WTC11 (cell line): ENCODE data around the gene ALDH3A2. TPM values are rescaled to one million over a fixed set of nuclear protein-coding genes. Genes with fewer than 3 reads are reported as not detected.

Experiments
- ATAC-seq: fragments of 200-7000 bp; cut with Tn5 transposase; 2 replicates; pipeline ENCODE4 v1.10.0; 2021; ENCODE audit warnings: mild to moderate bottlenecking, moderate library complexity
- CTCF ChIA-PET: fragments of 300-600 bp; sonication (Branson Sonifier 250); formaldehyde crosslinking; loops from one replicate; lab custom pipeline; 2021; ENCODE audit warnings: antibody characterized with exemption; lab: Charles Lee
- POLR2A ChIA-PET: fragments of 350-600 bp; sonication (Branson Sonifier 250); formaldehyde crosslinking; loops from one replicate; lab custom pipeline; 2021; ENCODE audit warnings: antibody characterized with exemption; lab: Charles Lee
- DNase-seq: peaks from one replicate; pipeline ENCODE4 v3.0.0; 2021; ENCODE audit warnings: low spot score
- H3K27ac Mint-ChIP-seq: 2 replicates; pipeline ENCODE4 v1.8.0; 2021; ENCODE audit warnings: mixed read lengths
- H3K27me3 Mint-ChIP-seq: 2 replicates; pipeline ENCODE4 v1.8.0; 2021; ENCODE audit warnings: low read depth, mild to moderate bottlenecking, moderate library complexity, mixed read lengths
- H3K36me3 Mint-ChIP-seq: 2 replicates; pipeline ENCODE4 v1.8.0; 2021; ENCODE audit warnings: mixed read lengths
- H3K4me1 Mint-ChIP-seq: 2 replicates; pipeline ENCODE4 v1.8.0; 2022; ENCODE audit warnings: mixed read lengths
- H3K4me3 Mint-ChIP-seq: 2 replicates; pipeline ENCODE4 v1.8.0; 2021; ENCODE audit warnings: mild to moderate bottlenecking, moderate library complexity, mixed read lengths
- H3K9me3 Mint-ChIP-seq: 2 replicates; pipeline ENCODE4 v1.8.0; 2021; ENCODE audit warnings: mixed read lengths
- CBFB ChIP-seq: sonication (generic); formaldehyde crosslinking; IDR thresholded peaks from 2 replicates; pipeline ENCODE4 v1.8.1; 2022; ENCODE audit warnings: mild to moderate bottlenecking, low read depth, missing genetic modification reagents
- CREM ChIP-seq: sonication (generic); formaldehyde crosslinking; IDR thresholded peaks from 2 replicates; pipeline ENCODE4 v1.8.1; 2022; ENCODE audit warnings: mild to moderate bottlenecking, missing genetic modification reagents, moderate library complexity
- FOXJ3 ChIP-seq: sonication (generic); formaldehyde crosslinking; IDR thresholded peaks from 2 replicates; pipeline ENCODE4 v1.9.0; 2021; ENCODE audit warnings: missing genetic modification reagents, mild to moderate bottlenecking, borderline replicate concordance
- FOXP1 ChIP-seq: sonication (generic); formaldehyde crosslinking; IDR thresholded peaks from 2 replicates; pipeline ENCODE4 v1.8.0; 2022; ENCODE audit warnings: missing genetic modification reagents, mild to moderate bottlenecking, moderate library complexity, borderline replicate concordance
- MYBL2 ChIP-seq: sonication (generic); formaldehyde crosslinking; IDR thresholded peaks from 2 replicates; pipeline ENCODE4 v1.8.1; 2023; ENCODE audit warnings: mild to moderate bottlenecking, moderate library complexity, missing genetic modification reagents
- RORB ChIP-seq: fragments of 250-450 bp; sonication (Bioruptor Pico); IDR thresholded peaks from 2 replicates; pipeline ENCODE4 v1.9.0; 2021; ENCODE audit warnings: mild to moderate bottlenecking
- SMAD3 ChIP-seq: sonication (generic); formaldehyde crosslinking; IDR thresholded peaks from 2 replicates; pipeline ENCODE4 v1.8.0; 2022; ENCODE audit warnings: missing genetic modification reagents, mild to moderate bottlenecking, borderline replicate concordance
- TEAD4 ChIP-seq: sonication (generic); formaldehyde crosslinking; IDR thresholded peaks from 2 replicates; pipeline ENCODE4 v1.8.0; 2022; ENCODE audit warnings: mild to moderate bottlenecking, missing genetic modification reagents
- ZNF232 ChIP-seq: sonication (generic); formaldehyde crosslinking; IDR thresholded peaks from 2 replicates; pipeline ENCODE4 v1.8.0; 2022; ENCODE audit warnings: mild to moderate bottlenecking, missing genetic modification reagents
- ZNF317 ChIP-seq: sonication (generic); formaldehyde crosslinking; IDR thresholded peaks from 2 replicates; pipeline ENCODE4 v1.8.1; 2023; ENCODE audit warnings: low read depth, mild to moderate bottlenecking, moderate library complexity, missing genetic modification reagents, borderline replicate concordance
- total RNA-seq: library from RNA; stranded (reverse); gene quantifications from 3 replicates; pipeline ENCODE4 v1.2.3, GENCODE V29; 2021
- TF ChIP-seq, protein P1 (sequence below): sonication (generic); formaldehyde crosslinking; IDR thresholded peaks from 2 replicates; pipeline ENCODE4 v1.8.0; 2022; ENCODE audit warnings: mild to moderate bottlenecking, missing genetic modification reagents
- TF ChIP-seq, protein P2 (sequence below): sonication (generic); formaldehyde crosslinking; IDR thresholded peaks from 2 replicates; pipeline ENCODE4 v1.8.1; 2023; ENCODE audit warnings: mild to moderate bottlenecking, missing genetic modification reagents, moderate library complexity
- TF ChIP-seq, protein P3 (sequence below): sonication (generic); formaldehyde crosslinking; IDR thresholded peaks from 2 replicates; pipeline ENCODE4 v1.8.0; 2022; ENCODE audit warnings: mild to moderate bottlenecking, missing genetic modification reagents
- TF ChIP-seq, protein P4 (sequence below): sonication (generic); formaldehyde crosslinking; IDR thresholded peaks from 2 replicates; pipeline ENCODE4 v1.8.0; 2023; ENCODE audit warnings: missing genetic modification reagents
- TF ChIP-seq, protein P5 (sequence below): sonication (generic); formaldehyde crosslinking; IDR thresholded peaks from 2 replicates; pipeline ENCODE4 v1.8.1; 2023; ENCODE audit warnings: mild to moderate bottlenecking, missing genetic modification reagents, borderline replicate concordance
- TF ChIP-seq, protein P6 (sequence below): sonication (generic); formaldehyde crosslinking; conservative IDR thresholded peaks from 2 replicates; pipeline ENCODE4 v1.8.1; 2023; ENCODE audit warnings: mild to moderate bottlenecking, low read depth, missing genetic modification reagents, moderate library complexity
- TF ChIP-seq, protein P7 (sequence below): sonication (generic); formaldehyde crosslinking; IDR thresholded peaks from 2 replicates; pipeline ENCODE4 v1.8.1; 2023; ENCODE audit warnings: mild to moderate bottlenecking, missing genetic modification reagents
- TF ChIP-seq, protein P8 (sequence below): fragments of 250-450 bp; sonication (Bioruptor Pico); IDR thresholded peaks from 2 replicates; pipeline ENCODE4 v1.8.0; 2021; ENCODE audit warnings: mild to moderate bottlenecking

ALDH3A2 gene
- total RNA-seq, 1 experiment from 2014 or later = 68.5 TPM

DNA sequence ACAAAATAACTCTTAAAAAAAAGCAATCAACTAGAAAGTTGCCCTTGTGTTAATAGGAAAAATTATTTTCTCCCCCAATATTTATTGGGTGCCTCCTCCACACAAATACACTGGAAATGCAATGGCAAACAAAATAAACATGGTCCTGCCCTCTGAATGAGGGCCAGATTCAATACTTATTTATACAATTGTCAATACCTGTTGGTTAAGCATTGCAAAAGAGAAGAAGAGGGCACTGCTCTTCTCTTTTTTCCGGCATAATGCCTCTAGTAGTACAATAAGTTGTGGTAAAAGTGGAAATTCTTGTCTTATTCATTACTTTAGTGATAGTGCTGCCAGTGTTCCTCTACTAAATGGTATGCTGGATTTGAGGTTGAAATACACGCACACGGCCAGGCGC, 22.5 kb upstream of the ALDH3A2 start (continued):
- TF ChIP-seq, protein P1, sequence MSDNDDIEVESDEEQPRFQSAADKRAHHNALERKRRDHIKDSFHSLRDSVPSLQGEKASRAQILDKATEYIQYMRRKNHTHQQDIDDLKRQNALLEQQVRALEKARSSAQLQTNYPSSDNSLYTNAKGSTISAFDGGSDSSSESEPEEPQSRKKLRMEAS (CRISPR knock-in tag) = no peak
- TF ChIP-seq, protein P2, sequence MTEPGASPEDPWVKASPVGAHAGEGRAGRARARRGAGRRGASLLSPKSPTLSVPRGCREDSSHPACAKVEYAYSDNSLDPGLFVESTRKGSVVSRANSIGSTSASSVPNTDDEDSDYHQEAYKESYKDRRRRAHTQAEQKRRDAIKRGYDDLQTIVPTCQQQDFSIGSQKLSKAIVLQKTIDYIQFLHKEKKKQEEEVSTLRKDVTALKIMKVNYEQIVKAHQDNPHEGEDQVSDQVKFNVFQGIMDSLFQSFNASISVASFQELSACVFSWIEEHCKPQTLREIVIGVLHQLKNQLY = no peak

DNA sequence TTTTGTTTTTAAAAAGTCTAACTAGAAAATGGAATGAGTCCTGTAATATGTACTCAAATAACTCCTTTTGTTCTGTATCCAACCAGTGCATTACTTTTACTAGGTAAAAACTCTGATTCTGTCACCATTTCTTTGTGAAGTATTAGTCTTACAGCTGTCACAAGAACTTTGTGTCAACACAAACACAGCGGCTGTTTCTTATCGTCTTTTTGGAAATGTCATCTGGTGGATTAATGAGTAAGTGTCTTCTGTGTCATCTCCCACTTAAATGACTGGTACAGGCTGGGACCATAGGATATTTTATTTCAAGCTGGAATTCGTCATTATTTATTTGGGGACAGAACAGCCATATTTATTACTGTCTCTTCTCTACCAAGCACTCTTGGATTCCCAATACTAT, 19.1 kb upstream of the ALDH3A2 start:
- TF ChIP-seq RORB (no peak), SMAD3 (CRISPR knock-in tag) (no peak), CBFB (CRISPR knock-in tag) (no peak), ZNF232 (CRISPR knock-in tag) (no peak), TEAD4 (CRISPR knock-in tag) (no peak), FOXJ3 (no peak), ZNF317 (CRISPR knock-in tag) (no peak)
- TF ChIP-seq, protein P3, sequence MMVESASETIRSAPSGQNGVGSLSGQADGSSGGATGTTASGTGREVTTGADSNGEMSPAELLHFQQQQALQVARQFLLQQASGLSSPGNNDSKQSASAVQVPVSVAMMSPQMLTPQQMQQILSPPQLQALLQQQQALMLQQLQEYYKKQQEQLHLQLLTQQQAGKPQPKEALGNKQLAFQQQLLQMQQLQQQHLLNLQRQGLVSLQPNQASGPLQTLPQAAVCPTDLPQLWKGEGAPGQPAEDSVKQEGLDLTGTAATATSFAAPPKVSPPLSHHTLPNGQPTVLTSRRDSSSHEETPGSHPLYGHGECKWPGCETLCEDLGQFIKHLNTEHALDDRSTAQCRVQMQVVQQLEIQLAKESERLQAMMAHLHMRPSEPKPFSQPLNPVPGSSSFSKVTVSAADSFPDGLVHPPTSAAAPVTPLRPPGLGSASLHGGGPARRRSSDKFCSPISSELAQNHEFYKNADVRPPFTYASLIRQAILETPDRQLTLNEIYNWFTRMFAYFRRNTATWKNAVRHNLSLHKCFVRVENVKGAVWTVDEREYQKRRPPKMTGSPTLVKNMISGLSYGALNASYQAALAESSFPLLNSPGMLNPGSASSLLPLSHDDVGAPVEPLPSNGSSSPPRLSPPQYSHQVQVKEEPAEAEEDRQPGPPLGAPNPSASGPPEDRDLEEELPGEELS (CRISPR knock-in tag) = no peak
- TF ChIP-seq, protein P4, sequence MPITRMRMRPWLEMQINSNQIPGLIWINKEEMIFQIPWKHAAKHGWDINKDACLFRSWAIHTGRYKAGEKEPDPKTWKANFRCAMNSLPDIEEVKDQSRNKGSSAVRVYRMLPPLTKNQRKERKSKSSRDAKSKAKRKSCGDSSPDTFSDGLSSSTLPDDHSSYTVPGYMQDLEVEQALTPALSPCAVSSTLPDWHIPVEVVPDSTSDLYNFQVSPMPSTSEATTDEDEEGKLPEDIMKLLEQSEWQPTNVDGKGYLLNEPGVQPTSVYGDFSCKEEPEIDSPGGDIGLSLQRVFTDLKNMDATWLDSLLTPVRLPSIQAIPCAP (CRISPR knock-in tag) = no peak
- TF ChIP-seq, protein P5, sequence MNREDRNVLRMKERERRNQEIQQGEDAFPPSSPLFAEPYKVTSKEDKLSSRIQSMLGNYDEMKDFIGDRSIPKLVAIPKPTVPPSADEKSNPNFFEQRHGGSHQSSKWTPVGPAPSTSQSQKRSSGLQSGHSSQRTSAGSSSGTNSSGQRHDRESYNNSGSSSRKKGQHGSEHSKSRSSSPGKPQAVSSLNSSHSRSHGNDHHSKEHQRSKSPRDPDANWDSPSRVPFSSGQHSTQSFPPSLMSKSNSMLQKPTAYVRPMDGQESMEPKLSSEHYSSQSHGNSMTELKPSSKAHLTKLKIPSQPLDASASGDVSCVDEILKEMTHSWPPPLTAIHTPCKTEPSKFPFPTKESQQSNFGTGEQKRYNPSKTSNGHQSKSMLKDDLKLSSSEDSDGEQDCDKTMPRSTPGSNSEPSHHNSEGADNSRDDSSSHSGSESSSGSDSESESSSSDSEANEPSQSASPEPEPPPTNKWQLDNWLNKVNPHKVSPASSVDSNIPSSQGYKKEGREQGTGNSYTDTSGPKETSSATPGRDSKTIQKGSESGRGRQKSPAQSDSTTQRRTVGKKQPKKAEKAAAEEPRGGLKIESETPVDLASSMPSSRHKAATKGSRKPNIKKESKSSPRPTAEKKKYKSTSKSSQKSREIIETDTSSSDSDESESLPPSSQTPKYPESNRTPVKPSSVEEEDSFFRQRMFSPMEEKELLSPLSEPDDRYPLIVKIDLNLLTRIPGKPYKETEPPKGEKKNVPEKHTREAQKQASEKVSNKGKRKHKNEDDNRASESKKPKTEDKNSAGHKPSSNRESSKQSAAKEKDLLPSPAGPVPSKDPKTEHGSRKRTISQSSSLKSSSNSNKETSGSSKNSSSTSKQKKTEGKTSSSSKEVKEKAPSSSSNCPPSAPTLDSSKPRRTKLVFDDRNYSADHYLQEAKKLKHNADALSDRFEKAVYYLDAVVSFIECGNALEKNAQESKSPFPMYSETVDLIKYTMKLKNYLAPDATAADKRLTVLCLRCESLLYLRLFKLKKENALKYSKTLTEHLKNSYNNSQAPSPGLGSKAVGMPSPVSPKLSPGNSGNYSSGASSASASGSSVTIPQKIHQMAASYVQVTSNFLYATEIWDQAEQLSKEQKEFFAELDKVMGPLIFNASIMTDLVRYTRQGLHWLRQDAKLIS (CRISPR knock-in tag) = no peak
- Mint-ChIP-seq H3K4me3 (no peak overlapping the region), H3K27ac (no peak overlapping the region), H3K27me3 (no peaks in the 10 kb centered on the region; the same call in 1 of the 2 replicates), H3K36me3 (0 out of 2 replicates have a peak, but pooled peaks cover 3% of the 10 kb centered on the region), H3K9me3 (peaks cover 4% of the 10 kb centered on the region; the same call in 1 of the 2 replicates), H3K4me1 (no peaks in the 10 kb centered on the region)
- DNase-seq (no peak), ATAC-seq (no peak)
- ChIA-PET POLR2A (no interaction called here), CTCF (interaction anchor here (1.4 kb wide), 1 partner anchor 19 kb away, joined by 3 read pairs; the partner anchor contains the start of gene ALDH3A2)

DNA sequence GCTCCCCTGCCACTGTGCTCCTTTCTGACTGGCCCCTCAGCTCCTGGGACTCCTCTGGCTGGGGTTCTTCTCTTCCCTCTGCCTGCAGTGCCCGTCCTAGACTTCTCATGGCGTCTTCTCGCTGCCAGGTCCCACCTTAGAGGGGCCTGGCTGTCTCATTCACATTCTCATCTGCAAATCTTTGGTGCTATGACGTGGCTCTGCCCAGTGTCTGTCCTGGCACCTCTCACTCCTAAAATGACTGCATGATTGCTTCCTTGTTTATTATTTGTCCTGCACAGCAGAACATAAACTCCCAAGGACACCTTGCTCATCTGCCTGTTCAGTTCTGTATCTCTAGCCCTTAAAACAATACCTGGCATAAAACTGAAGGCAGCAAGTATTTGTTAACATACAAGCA, 18.5 kb upstream of the ALDH3A2 start:
- Mint-ChIP-seq H3K4me1 (no peaks in the 10 kb centered on the region), H3K36me3 (0 out of 2 replicates have a peak, but pooled peaks cover 3% of the 10 kb centered on the region), H3K9me3 (peaks cover 4% of the 10 kb centered on the region; the same call in 1 of the 2 replicates), H3K4me3 (no peak overlapping the region), H3K27me3 (no peaks in the 10 kb centered on the region; the same call in 1 of the 2 replicates), H3K27ac (no peak overlapping the region)
- ChIA-PET CTCF (interaction anchor here (1.4 kb wide), 1 partner anchor 19 kb away, joined by 3 read pairs; the partner anchor contains the start of gene ALDH3A2), POLR2A (no interaction called here)
- ATAC-seq (no peak), DNase-seq (no peak)
- TF ChIP-seq, protein P6, sequence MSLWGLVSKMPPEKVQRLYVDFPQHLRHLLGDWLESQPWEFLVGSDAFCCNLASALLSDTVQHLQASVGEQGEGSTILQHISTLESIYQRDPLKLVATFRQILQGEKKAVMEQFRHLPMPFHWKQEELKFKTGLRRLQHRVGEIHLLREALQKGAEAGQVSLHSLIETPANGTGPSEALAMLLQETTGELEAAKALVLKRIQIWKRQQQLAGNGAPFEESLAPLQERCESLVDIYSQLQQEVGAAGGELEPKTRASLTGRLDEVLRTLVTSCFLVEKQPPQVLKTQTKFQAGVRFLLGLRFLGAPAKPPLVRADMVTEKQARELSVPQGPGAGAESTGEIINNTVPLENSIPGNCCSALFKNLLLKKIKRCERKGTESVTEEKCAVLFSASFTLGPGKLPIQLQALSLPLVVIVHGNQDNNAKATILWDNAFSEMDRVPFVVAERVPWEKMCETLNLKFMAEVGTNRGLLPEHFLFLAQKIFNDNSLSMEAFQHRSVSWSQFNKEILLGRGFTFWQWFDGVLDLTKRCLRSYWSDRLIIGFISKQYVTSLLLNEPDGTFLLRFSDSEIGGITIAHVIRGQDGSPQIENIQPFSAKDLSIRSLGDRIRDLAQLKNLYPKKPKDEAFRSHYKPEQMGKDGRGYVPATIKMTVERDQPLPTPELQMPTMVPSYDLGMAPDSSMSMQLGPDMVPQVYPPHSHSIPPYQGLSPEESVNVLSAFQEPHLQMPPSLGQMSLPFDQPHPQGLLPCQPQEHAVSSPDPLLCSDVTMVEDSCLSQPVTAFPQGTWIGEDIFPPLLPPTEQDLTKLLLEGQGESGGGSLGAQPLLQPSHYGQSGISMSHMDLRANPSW = no peak
- TF ChIP-seq, protein P7, sequence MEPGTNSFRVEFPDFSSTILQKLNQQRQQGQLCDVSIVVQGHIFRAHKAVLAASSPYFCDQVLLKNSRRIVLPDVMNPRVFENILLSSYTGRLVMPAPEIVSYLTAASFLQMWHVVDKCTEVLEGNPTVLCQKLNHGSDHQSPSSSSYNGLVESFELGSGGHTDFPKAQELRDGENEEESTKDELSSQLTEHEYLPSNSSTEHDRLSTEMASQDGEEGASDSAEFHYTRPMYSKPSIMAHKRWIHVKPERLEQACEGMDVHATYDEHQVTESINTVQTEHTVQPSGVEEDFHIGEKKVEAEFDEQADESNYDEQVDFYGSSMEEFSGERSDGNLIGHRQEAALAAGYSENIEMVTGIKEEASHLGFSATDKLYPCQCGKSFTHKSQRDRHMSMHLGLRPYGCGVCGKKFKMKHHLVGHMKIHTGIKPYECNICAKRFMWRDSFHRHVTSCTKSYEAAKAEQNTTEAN (CRISPR knock-in tag) = no peak
- TF ChIP-seq FOXJ3 = no peak
- TF ChIP-seq FOXP1 = no peak
- no peak for TF ChIP-seq CREM (CRISPR knock-in tag)
- TF ChIP-seq, protein P8, sequence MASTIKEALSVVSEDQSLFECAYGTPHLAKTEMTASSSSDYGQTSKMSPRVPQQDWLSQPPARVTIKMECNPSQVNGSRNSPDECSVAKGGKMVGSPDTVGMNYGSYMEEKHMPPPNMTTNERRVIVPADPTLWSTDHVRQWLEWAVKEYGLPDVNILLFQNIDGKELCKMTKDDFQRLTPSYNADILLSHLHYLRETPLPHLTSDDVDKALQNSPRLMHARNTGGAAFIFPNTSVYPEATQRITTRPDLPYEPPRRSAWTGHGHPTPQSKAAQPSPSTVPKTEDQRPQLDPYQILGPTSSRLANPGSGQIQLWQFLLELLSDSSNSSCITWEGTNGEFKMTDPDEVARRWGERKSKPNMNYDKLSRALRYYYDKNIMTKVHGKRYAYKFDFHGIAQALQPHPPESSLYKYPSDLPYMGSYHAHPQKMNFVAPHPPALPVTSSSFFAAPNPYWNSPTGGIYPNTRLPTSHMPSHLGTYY (CRISPR knock-in tag) = no peak
- no peak for TF ChIP-seq MYBL2 (CRISPR knock-in tag)
